K562 (cell line): Measurements from ENCODE around the gene DDX46. TPM values are rescaled to one million over a fixed set of nuclear protein-coding genes. Genes with fewer than 3 reads are reported as not detected.

ENCODE experiments used
- ATAC-seq: fragments of 200-7000 bp; cut with Tn5 transposase; 3 replicates; pipeline ENCODE4 v1.9.1; 2020; ENCODE audit warnings: moderate library complexity
- BruUV-seq: library from RNA; stranded (reverse); fragments of 400-500 nt; replicated peaks from 2 replicates; lab custom pipeline; 2021; lab: Mats Ljungman, UMichigan
- CTCF ChIA-PET: fragments of 300-600 bp; formaldehyde crosslinking; extraction: SDS; loops from one replicate; lab custom pipeline; 2021; ENCODE audit warnings: low intra/inter-chr PET ratio; lab: Yijun Ruan, JAX
- POLR2A ChIA-PET: fragments of 300-600, 350-650 bp; sonication (Branson Sonifier 250); formaldehyde crosslinking; extraction: SDS; loops from one replicate; lab custom pipeline; 2021; ENCODE audit warnings: antibody characterized with exemption, inconsistent platforms; lab: Yijun Ruan, JAX
- DNase-seq, 4 experiments: peaks; one replicate each; pipeline versions ENCODE4 v3.0.0 to v3.0.0-alpha.2; 2011 to 2018; ENCODE audit warnings: low spot score in 3 of 4, mixed read lengths in 3 of 4; ENCODE audit errors: extremely low read depth in 1 of 4
- FAIRE-seq: peaks from 2 replicates; lab custom pipeline; 2011; peaks lifted over from hg19 to GRCh38; lab: Jason Lieb, UNC
- H2AFZ ChIP-seq: 2 replicates; pipeline ENCODE4 v1.6.0; 2011; ENCODE audit warnings: low read depth, low read length, control low read depth, inconsistent platforms
- H3K27ac ChIP-seq: fragments of 200-600 bp; 3 replicates; pipeline ENCODE4 v1.8.0; 2011; ENCODE audit warnings: low read depth, mild to moderate bottlenecking, control low read depth, inconsistent platforms, low read length, moderate library complexity, mixed read lengths; ENCODE audit errors: extremely low read depth
- H3K27me3 ChIP-seq, 2 experiments: fragments of 300-600 bp in 1 of 2; 2 replicates in 1 of 2; 3 replicates in 1 of 2; pipeline versions ENCODE4 v1.6.0 to v1.8.0; 2011; ENCODE audit warnings: inconsistent platforms in 2 of 2, low read length in 2 of 2, mild to moderate bottlenecking in 1 of 2, mixed read lengths in 1 of 2, moderate library complexity in 1 of 2; ENCODE audit not compliant: control insufficient read depth in 2 of 2, insufficient read depth in 2 of 2
- H3K36me3 ChIP-seq: fragments of 300-600 bp; 3 replicates; pipeline ENCODE4 v1.8.0; 2011; ENCODE audit warnings: mild to moderate bottlenecking, low read length, inconsistent platforms; ENCODE audit not compliant: control insufficient read depth, insufficient read depth
- H3K4me1 ChIP-seq, 2 experiments: fragments of 200-600 bp in 1 of 2; replicated peaks in 1 of 2; 2 replicates in 1 of 2; 3 replicates in 1 of 2; pipeline versions ENCODE4 v1.5.1 to v1.8.0; 2011; ENCODE audit warnings: inconsistent platforms in 2 of 2, low read length in 2 of 2, mild to moderate bottlenecking in 1 of 2, mixed read lengths in 1 of 2, moderate library complexity in 1 of 2; ENCODE audit not compliant: control insufficient read depth in 2 of 2, insufficient read depth in 2 of 2
- H3K4me2 ChIP-seq: 2 replicates; pipeline ENCODE4 v1.6.1; 2011; ENCODE audit warnings: low read length, control low read depth, inconsistent platforms, mixed read lengths; ENCODE audit not compliant: insufficient read depth
- H3K4me3 ChIP-seq: fragments of 200-600 bp; sonication (generic), shearing (Covaris generic); 2 replicates; pipeline ENCODE4 v1.5.1; 2016; ENCODE audit warnings: control low read depth, inconsistent platforms
- H3K79me2 ChIP-seq: fragments of 200-600 bp; 3 replicates; pipeline ENCODE4 v1.8.0; 2011; ENCODE audit warnings: low read length, inconsistent platforms; ENCODE audit not compliant: control insufficient read depth, insufficient read depth
- H3K9ac ChIP-seq, 2 experiments: 2 replicates each; pipeline versions ENCODE4 v1.6.0 to v1.6.1; 2011; ENCODE audit warnings: low read depth in 2 of 2, low read length in 2 of 2, control low read depth in 1 of 2, inconsistent platforms in 1 of 2, mild to moderate bottlenecking in 1 of 2, mixed read lengths in 1 of 2; ENCODE audit not compliant: insufficient read depth in 1 of 2
- H3K9me1 ChIP-seq: one replicate; pipeline ENCODE4 v1.6.0; 2011; ENCODE audit warnings: inconsistent platforms, mild to moderate bottlenecking, low read length, moderate library complexity; ENCODE audit not compliant: control insufficient read depth, insufficient read depth
- H3K9me3 ChIP-seq: replicated peaks from 2 replicates; pipeline ENCODE4 v1.5.1; 2011; ENCODE audit warnings: low read depth, low read length, inconsistent platforms; ENCODE audit not compliant: control insufficient read depth, insufficient read depth
- H4K20me1 ChIP-seq: replicated peaks from 2 replicates; pipeline ENCODE4 v1.6.1; 2011; ENCODE audit warnings: low read length, inconsistent platforms, mixed read lengths; ENCODE audit not compliant: control insufficient read depth, insufficient read depth
- BACH1 ChIP-seq: fragments of 200-800 bp; sonication (Bioruptor generic); IDR thresholded peaks from 2 replicates; pipeline ENCODE4 v1.6.1; 2016; ENCODE audit warnings: missing genetic modification characterization, missing compliant biosample characterization
- BCOR ChIP-seq: fragments of 450-650 bp; IDR thresholded peaks from 2 replicates; pipeline ENCODE4 v1.6.1; 2016
- CBX5 ChIP-seq: IDR thresholded peaks from 2 replicates; pipeline ENCODE4 v1.6.1; 2014; ENCODE audit warnings: low read depth, borderline replicate concordance
- CHCHD3 ChIP-seq: fragments of 250-450 bp; sonication (Bioruptor Pico); IDR thresholded peaks from 2 replicates; pipeline ENCODE4 v2.1.2; 2022; ENCODE audit warnings: mild to moderate bottlenecking
- KAT7 ChIP-seq: sonication (generic); formaldehyde crosslinking; IDR thresholded peaks from 2 replicates; pipeline ENCODE4 v1.8.0; 2022; ENCODE audit warnings: missing genetic modification reagents, mild to moderate bottlenecking, borderline replicate concordance
- KLF13 ChIP-seq: fragments of 450-650 bp; IDR thresholded peaks from 2 replicates; pipeline ENCODE4 v1.6.1; 2016; ENCODE audit warnings: missing genetic modification characterization, low read depth, mild to moderate bottlenecking, missing compliant biosample characterization, moderate library complexity, borderline replicate concordance
- RNF2 ChIP-seq: sonication (generic); IDR thresholded peaks from 2 replicates; pipeline ENCODE4 v1.6.1; 2016
- ZNF253 ChIP-seq: fragments of 250-450 bp; sonication (Bioruptor Pico); conservative IDR thresholded peaks from 2 replicates; pipeline ENCODE4 v1.6.1; 2021; ENCODE audit warnings: mild to moderate bottlenecking
- ZNF717 ChIP-seq: fragments of 250-450 bp; sonication (Bioruptor Pico); IDR thresholded peaks from 2 replicates; pipeline ENCODE4 v1.5.0; 2021
- WGBS: fragments of 100-300 bp; shearing (Covaris generic); methylation state at CpG from one replicate; pipeline ENCODE4 v1.1.6; 2016; ENCODE audit warnings: low coverage, mixed read lengths; ENCODE audit not compliant: insufficient coverage; ENCODE audit errors: missing lambda C conversion rate; 5-methylcytosine and 5-hydroxymethylcytosine counted together
- in situ Hi-C: fragments of 300-500 bp; cut with MboI; formaldehyde crosslinking; loops from 4 replicates; pipeline ENCODE4 v1.15.0; 2018; ENCODE audit warnings: inconsistent platforms, mixed read lengths
- intact Hi-C: fragments of 100-400 bp; cut with micrococcal nuclease; formaldehyde crosslinking; loops from 2 replicates; pipeline ENCODE4 v1.14.2; 2022
- polyA plus RNA-seq, 8 experiments: library from polyadenylated mRNA; depleted of rRNA in 4 of 8; stranded (reverse) in 5 of 8; unstranded in 3 of 8; fragments of >200 nt; fragmentation: Nextera tagmentation in 2 of 8; fragmentation: Illumina TruSeq in 1 of 8; extraction: Ambion mirVana in 2 of 8; extraction: Trizol in 1 of 8; gene quantifications; 2 replicates each; pipeline versions ENCODE4 v1.2.1 to v1.2.3, GENCODE V29; 2011 to 2014; ENCODE audit warnings: inconsistent platforms in 1 of 8, missing spikeins in 1 of 8
- total RNA-seq, 7 experiments: library from RNA; depleted of rRNA in 6 of 7; stranded (reverse); fragments of >200 nt in 6 of 7; fragmentation: Illumina TruSeq in 2 of 7; extraction: Trizol in 2 of 7; gene quantifications; 2 replicates each; pipeline versions ENCODE4 v1.2.1 to v1.2.3, GENCODE V29; 2011 to 2021; ENCODE audit warnings: low replicate concordance in 1 of 7

The DDX46 gene
- total and polyA plus RNA-seq, 9 of the 15 experiments (the other 6 are each of a cell fraction or from before 2014, with no cell fraction given) = 26.2 to 99.0 (median 76.4) TPM

GRCh38 chr5:134845335-134845851, 86.8 kb downstream of the DDX46 start (continued):
- TF ChIP-seq BCOR = no peak
- TF ChIP-seq, all 486 proteins: peak for 8

- FAIRE-seq (peak; percentile 75), DNase-seq (peak; percentile 90 to 97 (median 91)), ATAC-seq (peak; percentile 93)
- Histone ChIP-seq H3K4me2 (peak within 1 kb of the TSS; percentile 84), H3K4me3 (peak within 1 kb of the TSS; percentile 93), H3K27ac (peak within 1 kb of the TSS; percentile 96), H4K20me1 (no peaks in the 10 kb centered on the region), H3K79me2 (peaks cover 44% of the 10 kb centered on the region), H2AFZ (peak within 1 kb of the TSS; percentile 81), H3K9ac (peak within 1 kb of the TSS; percentile 96), H3K9me1 (no peaks in the 10 kb centered on the region), H3K36me3 (peaks cover 40% of the 10 kb centered on the region), H3K27me3 (no peaks in the 10 kb centered on the region), H3K9me3 (no peaks in the 10 kb centered on the region), H3K4me1 (peaks cover 16 to 34% of the 10 kb centered on the region in 2 experiments; a peak in 4 of 5 replicates)
- ChIA-PET POLR2A (interaction anchor here (0.5 to 1.2 kb wide), 16 partner anchors 10 to 670 kb away, joined by 3 to 11 read pairs (median 3); partner anchors contain the start of genes DDX46 and TXNDC15), CTCF (interaction anchor here (1.1 kb wide), 1 partner anchor 60 kb away, joined by 3 read pairs; no protein-coding TSS in a partner anchor)
- in situ Hi-C loops (no loop called here), intact Hi-C loops (loop anchor here (2.0 to 5.0 kb wide), 3 partner anchors 59 to 454 kb away; partner anchors contain the start of genes CAMLG and PCBD2)
- BruUV-seq = no TSS peak
- under 1% methylated on average over 62 of the region's 84 CpGs for WGBS
- TF ChIP-seq CBX5 (no peak), CHCHD3 (CRISPR knock-in tag) (no peak), ZNF717 (CRISPR knock-in tag) (no peak), RNF2 (peak; percentile 64), KAT7 (CRISPR knock-in tag) (peak; percentile 91), ZNF253 (CRISPR knock-in tag) (no peak), KLF13 (tag) (no peak), BACH1 (tag) (no peak)
These were observed 87.5 kb downstream of the DDX46 start, which contains the start of gene C5orf24 for GRCh38 chr5:134845852-134846640. Gene C5orf24 (plus strand): TSS chr5:134845968. CDS start chr5:134854901, 8,933 bp downstream.
